ENCODE results near the gene KCTD2.
A peak's percentile ranks its signal among the peaks of the same experiment; 100 is the strongest.

Gene KCTD2

GRCh38 chr17:75031972-75032719 lies 14.9 kb upstream of the KCTD2 start:
- DNase-seq = peak; percentile 85
- Histone ChIP-seq H3K9me3 (no peaks in the 10 kb centered on the region), H3K36me3 (no peaks in the 10 kb centered on the region), H3K4me1 (no peaks in the 10 kb centered on the region), H3K4me3 (ENCODE audit: low read depth, low read length) (peak overlapping the region; percentile 99), H3K27me3 (no peaks in the 10 kb centered on the region)
- TF ChIP-seq CTCF (IDR thresholded peaks at IDR 0.05; ENCODE audit: low read depth, low read length) = no peak

GRCh38 chr17:75032720-75033280 lies 14.2 kb upstream of the KCTD2 start:
- peak; percentile 23 for DNase-seq
- Histone ChIP-seq H3K27me3 (no peaks in the 10 kb centered on the region), H3K36me3 (no peaks in the 10 kb centered on the region), H3K4me3 (ENCODE audit: low read depth, low read length) (peak overlapping the region; percentile 99), H3K4me1 (no peaks in the 10 kb centered on the region), H3K9me3 (no peaks in the 10 kb centered on the region)
- TF ChIP-seq CTCF (IDR thresholded peaks at IDR 0.05; ENCODE audit: low read depth, low read length) = no peak; the same call in 1 of the 2 replicates

DNA sequence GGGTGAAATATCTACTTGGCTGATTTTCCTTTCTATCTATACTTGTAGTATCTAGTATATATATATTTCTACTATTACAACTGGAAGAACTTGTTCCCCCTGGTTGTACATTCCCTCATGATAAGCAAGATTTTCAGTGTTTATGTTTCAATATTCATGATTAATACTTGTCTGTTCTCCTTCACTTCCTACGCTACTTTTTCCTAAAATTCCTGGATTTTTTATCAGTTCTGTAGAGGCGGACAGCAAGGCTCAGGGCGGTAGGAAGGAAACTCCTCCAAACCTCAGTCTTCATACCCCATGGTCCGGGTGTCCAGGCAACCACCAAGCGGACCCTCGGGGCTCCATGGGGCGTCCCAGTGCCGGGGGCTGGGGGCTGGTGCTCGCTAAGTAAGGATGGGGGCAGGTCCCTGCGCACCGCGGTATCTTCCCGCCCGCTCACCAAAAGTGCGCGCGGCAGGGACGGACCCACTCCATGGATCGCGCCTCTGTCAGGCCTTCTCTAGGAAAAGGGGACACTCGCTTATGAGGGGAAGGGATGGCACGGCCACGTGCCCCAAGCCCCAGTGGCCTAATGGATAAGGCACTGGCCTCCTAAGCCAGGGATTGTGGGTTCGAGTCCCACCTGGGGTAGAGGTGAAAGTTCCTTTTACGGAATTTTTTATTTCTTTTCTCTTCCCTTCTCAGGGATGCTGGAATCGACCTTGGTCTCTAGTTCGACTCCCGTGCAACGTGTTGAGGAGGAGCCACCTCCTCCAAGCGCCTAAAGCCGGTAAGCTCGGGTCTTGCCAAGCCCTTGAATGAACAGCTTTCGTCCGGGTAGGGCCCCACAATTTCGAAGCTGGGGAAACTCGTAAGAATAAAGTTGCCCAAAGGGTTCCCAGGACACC lies 13.4 kb upstream of the KCTD2 start:
- no peaks in the 10 kb centered on the region for H3K27me3 ChIP-seq
- TF ChIP-seq CTCF (IDR thresholded peaks at IDR 0.05; ENCODE audit: low read depth, low read length) = no peak
- peak overlapping the region; percentile 99 for H3K4me3 ChIP-seq (ENCODE audit: low read depth, low read length)
- H3K36me3 ChIP-seq = peaks cover 3% of the 10 kb centered on the region; the same call in 1 of the 2 replicates
- no peaks in the 10 kb centered on the region for H3K4me1 ChIP-seq
- peak; percentile 93 for DNase-seq
- H3K9me3 ChIP-seq = no peaks in the 10 kb centered on the region

GRCh38 chr17:75034236-75034908 lies 12.7 kb upstream of the KCTD2 start:
- TF ChIP-seq CTCF (IDR thresholded peaks at IDR 0.05; ENCODE audit: low read depth, low read length) = 0 out of 2 replicates have a peak, but pooled peaks have one; percentile 16
- Histone ChIP-seq H3K4me1 (no peaks in the 10 kb centered on the region), H3K9me3 (no peaks in the 10 kb centered on the region), H3K4me3 (ENCODE audit: low read depth, low read length) (peak overlapping the region; percentile 99), H3K36me3 (peaks cover 11% of the 10 kb centered on the region), H3K27me3 (no peaks in the 10 kb centered on the region)
- peak; percentile 92 for DNase-seq

DNA sequence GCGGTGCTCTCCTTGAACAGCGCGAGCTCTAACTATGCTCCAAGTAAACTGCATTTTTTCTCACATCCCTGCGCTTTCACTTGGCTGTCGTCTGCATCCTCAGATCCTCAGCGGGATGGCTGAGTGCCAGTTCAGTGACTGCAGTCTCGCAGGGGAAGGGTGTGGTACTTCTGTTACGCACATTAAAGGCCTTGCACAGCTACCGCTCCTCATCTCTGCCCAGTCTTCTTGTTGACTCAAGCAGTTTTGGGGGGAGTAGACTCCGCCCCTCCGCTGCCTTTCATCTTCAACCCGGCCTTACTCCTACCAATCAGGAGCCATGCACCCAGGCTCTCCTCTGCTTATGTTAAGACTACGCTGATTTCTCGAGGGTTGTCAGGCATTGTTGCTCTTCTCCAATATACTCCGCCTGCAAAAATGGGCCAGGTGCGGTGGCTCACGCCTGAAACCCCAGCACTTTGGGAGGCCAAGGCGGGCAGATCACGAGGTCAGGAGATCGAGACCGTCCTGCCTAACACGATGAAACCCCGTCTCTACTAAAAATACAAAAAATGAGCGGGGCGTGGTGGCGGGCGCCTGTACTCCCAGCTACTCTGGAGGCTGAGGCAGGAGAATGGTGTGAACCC lies 10.3 kb upstream of the KCTD2 start:
- Histone ChIP-seq H3K9me3 (no peaks in the 10 kb centered on the region), H3K4me3 (ENCODE audit: low read depth, low read length) (no peak overlapping the region), H3K36me3 (peaks cover 32% of the 10 kb centered on the region), H3K27me3 (no peaks in the 10 kb centered on the region), H3K4me1 (no peaks in the 10 kb centered on the region)
- peak; percentile 34 for DNase-seq
- TF ChIP-seq CTCF (IDR thresholded peaks at IDR 0.05; ENCODE audit: low read depth, low read length) = no peak

All from BE2C (cell line).